GM12892 (cell line): Measurements from ENCODE around the gene PNMT.

ENCODE experiments used
- DNase-seq: peaks from one replicate; pipeline ENCODE4 v3.0.0; 2011; ENCODE audit not compliant: insufficient read length
- FAIRE-seq: peaks from 2 replicates; lab custom pipeline; 2011; peaks lifted over from hg19 to GRCh38; lab: Jason Lieb, UNC
- POLR2A ChIP-seq: IDR thresholded peaks from 2 replicates; pipeline ENCODE4 v1.6.1; 2011; ENCODE audit warnings: low read depth, low read length, control low read depth
- POLR2AphosphoS5 ChIP-seq: IDR thresholded peaks from 2 replicates; pipeline ENCODE4 v1.6.1; 2011; ENCODE audit warnings: low read depth, low read length, control low read depth
- TAF1 ChIP-seq: IDR thresholded peaks from 2 replicates; pipeline ENCODE4 v1.6.1; 2011; ENCODE audit warnings: low read depth, mild to moderate bottlenecking, control low read depth, low read length, borderline replicate concordance

The PNMT gene

DNA sequence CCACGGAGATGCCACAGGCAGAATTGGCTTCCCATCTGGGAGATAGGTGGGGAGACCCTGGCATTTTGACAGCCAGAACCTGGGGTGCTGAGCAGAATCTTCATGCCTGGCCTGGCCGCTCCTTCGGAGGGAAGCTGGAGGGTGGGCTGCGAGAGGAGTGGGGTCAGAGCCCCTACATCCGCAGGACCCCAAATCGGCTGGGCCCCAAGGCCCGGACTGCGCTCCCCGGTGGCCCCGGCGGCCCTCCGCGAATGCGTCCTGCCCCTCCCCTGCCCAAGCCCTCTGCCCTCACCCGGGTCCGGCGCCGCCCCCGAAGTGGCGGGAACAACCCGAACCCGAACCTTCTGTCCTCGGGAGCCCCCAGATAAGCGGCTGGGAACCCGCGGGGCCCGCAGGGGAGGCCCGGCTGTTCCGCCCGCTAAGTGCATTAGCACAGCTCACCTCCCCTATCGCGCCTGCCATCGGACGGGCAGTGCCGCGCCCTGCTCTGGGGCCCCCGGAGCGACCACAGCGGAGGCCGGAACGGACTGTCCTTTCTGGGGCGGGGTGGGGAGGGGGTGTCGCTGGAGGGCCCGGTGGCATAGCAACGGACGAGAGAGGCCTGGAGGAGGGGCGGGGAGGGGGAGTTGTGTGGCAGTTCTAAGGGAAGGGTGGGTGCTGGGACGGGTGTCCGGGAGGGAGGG, 850 bp upstream of the PNMT start:
- TF ChIP-seq POLR2A: no peak
- no peak for TF ChIP-seq TAF1
- TF ChIP-seq POLR2AphosphoS5: no peak
- DNase-seq (no peak), FAIRE-seq (no peak)

DNA sequence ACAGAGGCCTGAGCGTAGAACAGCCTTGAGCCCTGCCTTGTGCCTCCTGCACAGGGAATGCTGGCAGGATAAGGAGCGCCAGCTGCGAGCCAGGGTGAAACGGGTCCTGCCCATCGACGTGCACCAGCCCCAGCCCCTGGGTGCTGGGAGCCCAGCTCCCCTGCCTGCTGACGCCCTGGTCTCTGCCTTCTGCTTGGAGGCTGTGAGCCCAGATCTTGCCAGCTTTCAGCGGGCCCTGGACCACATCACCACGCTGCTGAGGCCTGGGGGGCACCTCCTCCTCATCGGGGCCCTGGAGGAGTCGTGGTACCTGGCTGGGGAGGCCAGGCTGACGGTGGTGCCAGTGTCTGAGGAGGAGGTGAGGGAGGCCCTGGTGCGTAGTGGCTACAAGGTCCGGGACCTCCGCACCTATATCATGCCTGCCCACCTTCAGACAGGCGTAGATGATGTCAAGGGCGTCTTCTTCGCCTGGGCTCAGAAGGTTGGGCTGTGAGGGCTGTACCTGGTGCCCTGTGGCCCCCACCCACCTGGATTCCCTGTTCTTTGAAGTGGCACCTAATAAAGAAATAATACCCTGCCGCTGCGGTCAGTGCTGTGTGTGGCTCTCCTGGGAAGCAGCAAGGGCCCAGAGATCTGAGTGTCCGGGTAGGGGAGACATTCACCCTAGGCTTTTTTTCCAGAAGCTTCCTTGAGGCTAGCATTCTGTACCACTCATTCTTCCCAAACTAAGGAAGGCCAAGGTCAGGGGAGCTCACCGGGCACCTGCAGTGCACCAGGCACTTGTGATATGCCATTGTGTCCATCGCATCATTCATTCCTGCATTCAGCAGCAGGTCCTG, 1.9 kb downstream of the PNMT start:
- DNase-seq (no peak), FAIRE-seq (no peak)
- TF ChIP-seq TAF1: no peak
- TF ChIP-seq POLR2AphosphoS5: no peak
- TF ChIP-seq POLR2A: no peak

DNA sequence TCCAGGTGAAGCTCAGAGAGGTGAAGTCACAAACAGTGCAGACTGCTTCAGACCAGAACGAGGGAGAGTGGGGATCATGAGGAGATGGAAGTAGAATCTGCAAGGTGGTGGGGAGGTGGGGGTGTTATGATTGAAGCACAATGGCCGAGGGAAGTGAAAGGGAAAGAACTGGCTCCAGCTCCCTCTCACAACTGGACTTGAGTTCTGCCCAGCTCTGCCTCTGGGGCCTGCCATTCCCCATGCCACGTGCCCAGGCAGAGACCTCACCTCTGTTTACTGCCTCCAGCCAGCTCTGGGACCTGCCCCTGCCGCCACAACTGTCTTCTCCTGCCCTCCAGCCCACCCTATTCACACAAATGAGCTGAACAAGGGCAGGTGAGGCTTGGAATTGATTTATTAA, 2.5 kb downstream of the PNMT start:
- FAIRE-seq: no peak
- TF ChIP-seq POLR2A (no peak), POLR2AphosphoS5 (no peak), TAF1 (no peak)
- no peak for DNase-seq

DNA sequence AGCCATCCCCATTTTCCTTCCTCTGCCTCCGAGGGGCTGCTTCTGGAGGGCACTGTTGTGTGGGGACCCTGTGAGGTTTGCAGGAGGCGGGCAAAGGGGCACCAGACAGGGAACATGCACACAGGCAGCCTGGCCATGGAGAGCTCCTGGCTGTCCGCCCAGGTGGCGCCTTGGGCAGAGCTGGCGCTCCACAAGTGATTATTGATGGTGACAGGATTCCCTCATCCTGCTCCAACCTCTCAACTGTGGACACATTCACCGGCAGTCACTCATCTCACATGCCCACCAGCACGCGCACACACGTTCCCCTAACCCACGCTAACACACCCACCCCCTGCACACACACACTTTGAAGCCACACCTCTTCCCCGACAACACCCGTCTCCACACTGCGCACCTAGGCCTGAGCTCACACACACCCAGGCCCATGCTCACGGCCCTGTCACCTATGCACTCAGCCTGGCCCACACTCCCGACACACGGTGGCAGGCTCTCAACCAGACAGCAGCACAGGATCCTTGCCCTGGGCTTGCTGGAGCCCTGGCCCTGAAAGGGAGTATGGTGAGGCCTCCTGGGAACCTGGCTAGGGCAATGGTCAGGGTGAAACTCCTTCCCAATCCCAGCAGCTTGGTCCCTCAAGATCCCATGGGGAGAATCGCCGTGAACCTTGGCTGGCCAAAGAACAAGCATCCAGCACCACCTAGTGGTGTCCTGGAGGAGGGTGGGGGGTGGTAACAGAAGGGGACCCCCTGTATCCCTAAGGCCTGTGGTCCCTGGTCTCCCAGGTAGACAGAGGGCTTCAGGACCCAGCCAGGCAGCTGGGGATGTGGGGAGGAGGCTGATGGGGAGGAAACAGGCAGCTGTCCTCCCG, 3.6 kb downstream of the PNMT start:
- DNase-seq (no peak), FAIRE-seq (peak; percentile 61)
- TF ChIP-seq TAF1 (no peak), POLR2A (no peak; the same call in 1 of the 2 replicates), POLR2AphosphoS5 (no peak)

GRCh38 chr17:39672522-39673334, 4.5 kb downstream of the PNMT start:
- no peak for FAIRE-seq
- no peak for TF ChIP-seq TAF1
- DNase-seq: no peak

DNA sequence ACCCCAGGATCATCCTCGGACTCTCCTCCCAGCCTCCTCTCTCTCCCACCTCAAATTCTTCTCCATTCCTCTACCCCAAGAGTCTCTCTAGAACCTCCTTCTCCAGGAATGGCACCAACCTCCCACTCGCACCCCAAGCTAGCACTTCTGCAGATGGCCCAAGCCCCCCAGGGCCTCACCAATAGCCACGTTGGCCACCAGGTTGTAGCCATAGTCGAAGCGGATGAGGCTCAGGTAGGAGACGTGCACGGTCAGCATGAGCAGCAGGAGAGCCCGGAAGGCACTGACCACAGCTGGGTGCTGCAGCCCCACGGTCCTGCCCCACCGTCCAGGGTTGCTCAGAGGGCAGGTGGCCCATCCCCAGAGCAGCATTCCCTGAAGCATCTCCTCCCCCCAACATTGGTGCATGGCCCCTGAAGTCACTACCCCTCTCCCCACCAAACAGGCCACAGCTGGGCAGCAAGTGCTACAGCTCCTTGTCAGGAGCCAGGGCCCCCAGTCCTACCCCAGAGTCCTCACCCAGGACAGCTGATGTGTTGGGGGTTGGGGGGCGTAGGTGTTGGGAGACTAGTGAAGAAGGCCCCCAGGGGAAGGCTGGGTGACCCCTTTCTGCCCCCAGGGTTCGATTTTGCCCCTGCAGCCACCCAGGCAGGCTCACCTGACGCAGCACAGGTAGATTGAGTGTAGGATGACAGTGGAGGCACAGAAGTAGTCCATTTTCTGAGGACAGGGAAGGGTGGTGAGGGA, 5.3 kb downstream of the PNMT start:
- TF ChIP-seq POLR2AphosphoS5: no peak
- no peak for TF ChIP-seq TAF1
- TF ChIP-seq POLR2A: no peak
- FAIRE-seq (no peak), DNase-seq (no peak)

DNA sequence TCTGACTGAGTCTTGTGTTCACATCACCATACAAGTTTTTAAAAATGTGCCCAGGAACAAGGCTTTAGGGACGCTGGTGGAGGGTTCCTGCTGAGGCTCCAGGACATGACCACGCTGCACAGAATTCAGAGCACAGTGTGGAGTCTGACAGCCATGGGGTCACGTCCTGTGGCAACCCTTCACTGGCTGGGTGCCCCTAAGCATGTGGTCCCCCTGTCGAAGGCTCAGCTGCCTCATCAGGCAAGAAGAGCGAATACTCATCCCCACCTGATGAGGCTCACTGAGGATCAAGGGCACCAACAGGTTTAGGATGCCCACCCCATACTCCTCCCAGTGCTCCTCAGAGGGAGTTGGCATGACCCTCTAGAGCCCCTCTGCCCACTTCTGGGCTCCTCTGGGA, 5.9 kb downstream of the PNMT start:
- TF ChIP-seq POLR2A (no peak), TAF1 (no peak), POLR2AphosphoS5 (no peak)
- FAIRE-seq (no peak), DNase-seq (no peak)

DNA sequence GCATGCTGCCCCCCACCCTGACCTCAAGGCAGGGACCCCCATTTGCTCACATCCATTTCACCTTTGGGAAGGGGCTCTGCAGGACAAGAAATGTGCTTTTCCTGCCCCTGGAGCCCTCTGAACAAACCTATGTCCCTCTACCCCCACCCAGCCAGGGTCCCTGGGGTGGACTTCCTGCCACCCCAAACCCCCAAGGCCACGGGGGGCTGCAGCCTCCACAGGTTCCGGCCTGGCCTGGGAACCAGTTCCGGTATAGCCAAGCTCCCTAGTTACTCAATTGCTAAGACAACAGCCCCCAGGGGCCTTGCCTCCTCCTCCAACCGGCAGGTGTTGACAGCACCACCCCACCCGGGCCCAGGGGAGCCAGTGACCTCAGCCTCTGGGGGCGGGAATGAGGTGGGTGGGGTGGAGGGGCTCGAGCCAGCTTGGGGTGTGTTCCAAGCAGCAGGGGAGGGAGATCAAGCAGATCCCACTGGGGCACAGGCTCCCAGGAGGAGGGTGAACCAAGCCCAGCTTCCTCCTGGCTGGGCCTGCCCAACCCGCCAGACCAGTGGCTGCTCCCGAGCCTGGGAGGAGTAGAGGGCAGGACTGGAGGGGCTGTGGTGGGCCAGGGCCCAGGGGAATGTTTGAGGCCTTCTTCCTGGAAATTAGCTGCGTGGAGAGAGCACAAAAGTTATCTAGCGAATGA, 6.6 kb downstream of the PNMT start:
- no peak for DNase-seq
- no peak for TF ChIP-seq POLR2AphosphoS5
- no peak for TF ChIP-seq POLR2A
- no peak for TF ChIP-seq TAF1
- no peak for FAIRE-seq

DNA sequence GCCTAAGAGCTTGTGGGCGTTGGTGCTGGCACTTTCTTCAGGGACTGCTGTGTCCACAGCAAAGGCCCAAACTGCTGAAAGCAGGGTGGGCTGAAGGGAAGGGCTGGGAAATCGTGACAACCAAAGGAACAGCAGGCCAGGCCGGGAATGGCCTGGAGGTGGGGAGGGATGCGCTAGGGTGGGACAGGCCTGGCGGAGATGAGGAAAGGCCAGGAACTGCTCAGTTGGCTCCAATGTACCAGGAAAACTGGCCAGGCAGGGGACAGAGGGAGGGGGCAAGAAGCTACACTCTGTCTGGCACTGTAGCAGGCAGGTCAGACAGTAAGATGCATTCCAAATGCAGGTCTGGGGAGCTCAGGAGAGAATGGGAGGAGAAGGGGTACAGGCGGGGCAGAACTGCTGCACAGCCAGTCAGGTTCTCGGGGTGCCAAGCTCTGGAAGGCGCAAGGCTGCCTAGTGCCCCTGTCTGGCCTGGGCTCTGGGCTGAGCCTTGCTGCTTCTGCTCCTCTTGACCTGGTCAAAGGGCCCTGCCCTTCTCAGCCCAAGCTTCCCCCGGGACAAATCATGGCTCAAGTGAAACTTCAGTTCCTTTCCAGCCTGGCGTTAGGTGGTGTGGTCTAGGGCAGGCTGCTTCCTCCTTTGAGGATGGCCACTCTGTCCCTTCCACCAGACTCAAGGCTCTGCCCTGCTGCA, 7.3 kb downstream of the PNMT start:
- no peak for DNase-seq
- FAIRE-seq: no peak
- no peak for TF ChIP-seq TAF1
- no peak for TF ChIP-seq POLR2A
